Activated CD4-positive, alpha-beta T cell treated with anti-CD3 and anti-CD28 coated beads, Interleukin-2, amount 10 ng/mL, durations not matched to agents 24 days and 14 days (primary cell): ENCODE data around the gene PID1. TPM values are rescaled to one million over a fixed set of nuclear protein-coding genes. Genes with fewer than 3 reads are reported as not detected.

ENCODE experiments used
- DNase-seq: peaks from one replicate; pipeline ENCODE4 v3.0.0; 2022
- H3K27ac Mint-ChIP-seq: one replicate; pipeline ENCODE4 v1.8.0; 2022; ENCODE audit warnings: mild to moderate bottlenecking, mixed read lengths
- H3K27me3 Mint-ChIP-seq: one replicate; pipeline ENCODE4 v1.8.0; 2022; ENCODE audit warnings: mixed read lengths
- H3K36me3 Mint-ChIP-seq: one replicate; pipeline ENCODE4 v1.8.0; 2022; ENCODE audit warnings: low read depth, mild to moderate bottlenecking, mixed read lengths
- H3K4me1 Mint-ChIP-seq: one replicate; pipeline ENCODE4 v1.8.0; 2021; ENCODE audit warnings: mixed read lengths
- H3K4me3 Mint-ChIP-seq: one replicate; pipeline ENCODE4 v1.8.0; 2022; ENCODE audit warnings: mild to moderate bottlenecking, moderate library complexity, mixed read lengths
- H3K9me3 Mint-ChIP-seq: one replicate; pipeline ENCODE4 v1.8.0; 2021; ENCODE audit warnings: mixed read lengths
- intact Hi-C: fragments of 100-400 bp; cut with micrococcal nuclease; formaldehyde crosslinking; loops from one replicate; pipeline ENCODE4 v1.15.1; 2023
- total RNA-seq: library from RNA; stranded (reverse); gene quantifications from 2 replicates; pipeline ENCODE4 v1.2.3, GENCODE V29; 2022

Gene PID1
- total RNA-seq, 1 donor from 2014 or later, result not detected

DNA sequence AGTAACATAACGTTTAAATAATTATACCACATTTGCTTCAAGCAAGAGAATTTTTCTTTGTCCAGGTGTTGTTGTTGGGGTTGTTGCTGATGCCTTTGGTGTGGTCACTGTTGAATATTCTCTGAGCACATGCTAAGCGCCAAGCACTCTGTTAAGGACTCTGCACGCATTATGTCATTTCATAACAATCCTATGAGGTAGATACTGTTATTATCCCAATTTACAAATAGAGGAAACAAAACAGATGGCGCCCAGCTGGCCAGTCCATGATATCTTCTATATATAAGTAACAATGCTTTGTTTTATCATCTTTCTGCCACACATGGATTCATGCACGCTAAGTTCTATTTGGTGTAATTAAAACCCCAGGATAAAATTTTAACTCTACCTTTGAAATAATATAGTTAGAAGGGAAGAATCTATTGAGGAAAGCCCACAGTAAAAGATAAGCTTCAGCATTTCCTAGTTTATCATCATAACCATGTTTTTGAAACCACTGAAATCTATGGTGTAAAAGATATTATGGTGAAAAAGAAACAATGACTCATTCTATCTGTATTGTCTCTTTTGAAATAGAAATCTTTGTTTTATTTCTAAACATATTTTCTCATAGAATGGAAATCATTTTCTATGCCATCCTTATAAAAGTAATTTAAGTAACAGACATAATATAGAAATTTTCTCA lies 199.7 kb downstream of the PID1 start:
- DNase-seq, result no peak
- intact Hi-C loops, result no loop called here
- Mint-ChIP-seq H3K4me3 (no peak overlapping the region), H3K27me3 (no peaks in the 10 kb centered on the region), H3K9me3 (peaks cover 5% of the 10 kb centered on the region), H3K27ac (no peak overlapping the region), H3K36me3 (no peaks in the 10 kb centered on the region), H3K4me1 (no peaks in the 10 kb centered on the region)

- intact Hi-C loops, result no loop called here
- no peaks in the 10 kb centered on the region for H3K36me3 Mint-ChIP-seq
- peaks cover 5% of the 10 kb centered on the region for H3K9me3 Mint-ChIP-seq
- no peak for DNase-seq
- H3K4me1 Mint-ChIP-seq, result no peaks in the 10 kb centered on the region
- no peak overlapping the region for H3K4me3 Mint-ChIP-seq
- H3K27ac Mint-ChIP-seq, result no peak overlapping the region
- H3K27me3 Mint-ChIP-seq, result no peaks in the 10 kb centered on the region
Measured at GRCh38 chr2:229066121-229066715, 204.9 kb downstream of the PID1 start.

DNA sequence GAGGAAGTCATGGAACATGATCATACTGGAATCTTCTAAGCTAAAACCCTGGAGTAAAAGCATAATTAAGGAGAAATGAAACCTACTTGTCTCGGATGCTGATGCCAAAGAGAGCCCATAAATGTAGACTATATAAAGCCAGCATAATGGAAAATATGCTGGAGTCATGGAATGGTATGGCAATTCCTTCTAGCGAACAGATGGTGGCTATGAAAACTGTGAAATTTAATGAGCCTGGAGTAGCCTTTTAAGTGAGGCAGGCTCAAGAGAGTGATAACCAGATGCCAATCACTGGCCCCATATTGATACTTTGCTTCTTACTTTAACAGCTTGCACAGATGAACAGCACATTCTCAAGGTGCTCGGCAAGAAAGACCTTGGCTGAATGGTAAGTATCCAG lies 206.3 kb downstream of the PID1 start:
- Mint-ChIP-seq H3K27me3 (no peaks in the 10 kb centered on the region), H3K9me3 (peaks cover 5% of the 10 kb centered on the region), H3K27ac (no peak overlapping the region), H3K36me3 (no peaks in the 10 kb centered on the region), H3K4me3 (no peak overlapping the region), H3K4me1 (no peaks in the 10 kb centered on the region)
- intact Hi-C loops, result no loop called here
- no peak for DNase-seq

GRCh38 chr2:229060147-229060546 lies 210.9 kb downstream of the PID1 start:
- no peak overlapping the region for H3K27ac Mint-ChIP-seq
- H3K36me3 Mint-ChIP-seq, result no peaks in the 10 kb centered on the region
- H3K4me1 Mint-ChIP-seq, result no peaks in the 10 kb centered on the region
- intact Hi-C loops, result no loop called here
- no peak for DNase-seq
- H3K4me3 Mint-ChIP-seq, result no peak overlapping the region
- H3K27me3 Mint-ChIP-seq, result no peaks in the 10 kb centered on the region
- H3K9me3 Mint-ChIP-seq, result peaks cover 5% of the 10 kb centered on the region

GRCh38 chr2:229059331-229060033 lies 211.6 kb downstream of the PID1 start:
- intact Hi-C loops, result no loop called here
- Mint-ChIP-seq H3K36me3 (no peaks in the 10 kb centered on the region), H3K27ac (no peak overlapping the region), H3K4me1 (no peaks in the 10 kb centered on the region), H3K9me3 (peaks cover 5% of the 10 kb centered on the region), H3K4me3 (no peak overlapping the region), H3K27me3 (no peaks in the 10 kb centered on the region)
- DNase-seq, result no peak

DNA sequence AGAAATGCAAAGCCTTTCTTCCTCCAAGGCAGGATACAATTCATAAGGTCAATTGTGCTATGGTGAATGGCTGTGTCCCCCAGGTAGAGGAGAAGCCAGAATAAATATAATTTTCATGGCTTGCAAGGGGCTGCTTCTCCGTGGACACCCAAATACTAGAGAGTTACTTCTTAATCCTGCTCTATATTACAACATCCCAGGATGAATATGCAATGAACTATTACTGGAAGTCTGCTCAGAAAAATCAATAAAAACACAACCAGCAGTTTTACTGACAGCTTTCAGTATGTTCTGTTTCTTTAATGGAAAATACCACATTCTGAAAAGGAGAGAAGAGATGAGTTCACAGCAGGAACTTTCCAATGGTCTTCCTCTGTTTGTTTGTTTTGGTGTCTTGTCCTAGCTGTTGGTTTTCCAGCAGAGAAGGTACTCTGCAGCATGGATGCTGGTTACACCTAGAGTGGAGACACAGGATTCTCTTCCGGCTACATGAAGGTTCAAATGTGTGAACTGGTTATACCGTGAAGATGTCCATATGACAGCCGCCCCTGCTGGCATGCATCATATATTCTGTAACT lies 213.0 kb downstream of the PID1 start:
- Mint-ChIP-seq H3K27me3 (no peaks in the 10 kb centered on the region), H3K4me1 (no peaks in the 10 kb centered on the region), H3K9me3 (peaks cover 4% of the 10 kb centered on the region)

DNA sequence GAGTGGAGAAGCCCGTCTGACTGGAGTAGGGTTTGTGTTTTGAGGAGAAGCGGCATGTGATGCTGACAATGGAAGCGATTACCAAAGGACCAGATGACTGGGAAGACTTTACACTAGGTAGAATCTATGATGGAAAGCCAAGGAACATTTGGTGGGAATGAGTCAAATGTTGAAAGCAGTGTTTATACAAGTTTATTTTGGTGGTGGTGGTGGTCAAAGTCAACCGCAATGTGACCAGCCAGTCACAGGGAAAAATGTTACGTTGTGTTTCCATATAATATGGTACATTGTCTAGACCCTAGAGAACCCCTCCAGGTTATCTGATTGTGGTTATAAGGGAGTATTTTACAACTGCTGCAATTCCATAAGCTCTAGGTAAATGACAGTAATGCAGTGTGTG lies 216.8 kb downstream of the PID1 start:
- intact Hi-C loops, result no loop called here
- peaks cover 4% of the 10 kb centered on the region for H3K9me3 Mint-ChIP-seq
- H3K27me3 Mint-ChIP-seq, result no peaks in the 10 kb centered on the region
- H3K4me1 Mint-ChIP-seq, result no peaks in the 10 kb centered on the region
- DNase-seq, result no peak
- H3K4me3 Mint-ChIP-seq, result no peak overlapping the region
- no peak overlapping the region for H3K27ac Mint-ChIP-seq
- no peaks in the 10 kb centered on the region for H3K36me3 Mint-ChIP-seq

More for the DNA sequence above, 213.0 kb downstream of the PID1 start:
- intact Hi-C loops, result no loop called here
- Mint-ChIP-seq H3K27ac (no peak overlapping the region), H3K4me3 (no peak overlapping the region), H3K36me3 (no peaks in the 10 kb centered on the region)
- no peak for DNase-seq

DNA sequence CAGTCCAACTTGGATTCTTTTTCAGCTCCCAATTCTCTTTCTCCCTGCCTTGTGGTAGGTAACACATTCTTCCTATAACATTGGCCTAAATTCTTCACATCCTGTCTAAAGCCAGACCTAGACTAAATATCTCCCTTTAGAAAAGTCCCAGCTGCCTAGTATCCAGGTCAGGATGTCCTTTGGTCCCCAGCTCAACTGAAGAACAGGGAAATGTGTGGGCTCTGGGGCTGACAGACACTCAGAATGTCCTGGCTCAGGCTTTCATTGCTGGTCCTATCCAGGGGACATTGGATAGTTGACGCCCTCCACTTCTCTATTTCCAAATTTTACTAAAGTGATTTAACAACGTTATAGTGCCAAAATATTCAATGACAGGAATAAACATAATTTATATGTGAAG lies 219.3 kb downstream of the PID1 start:
- H3K4me1 Mint-ChIP-seq, result no peaks in the 10 kb centered on the region
- intact Hi-C loops, result no loop called here
- no peaks in the 10 kb centered on the region for H3K27me3 Mint-ChIP-seq
- H3K27ac Mint-ChIP-seq, result no peak overlapping the region
- no peak for DNase-seq
- no peaks in the 10 kb centered on the region for H3K36me3 Mint-ChIP-seq
- peaks cover 4% of the 10 kb centered on the region for H3K9me3 Mint-ChIP-seq
- H3K4me3 Mint-ChIP-seq, result no peak overlapping the region

DNA sequence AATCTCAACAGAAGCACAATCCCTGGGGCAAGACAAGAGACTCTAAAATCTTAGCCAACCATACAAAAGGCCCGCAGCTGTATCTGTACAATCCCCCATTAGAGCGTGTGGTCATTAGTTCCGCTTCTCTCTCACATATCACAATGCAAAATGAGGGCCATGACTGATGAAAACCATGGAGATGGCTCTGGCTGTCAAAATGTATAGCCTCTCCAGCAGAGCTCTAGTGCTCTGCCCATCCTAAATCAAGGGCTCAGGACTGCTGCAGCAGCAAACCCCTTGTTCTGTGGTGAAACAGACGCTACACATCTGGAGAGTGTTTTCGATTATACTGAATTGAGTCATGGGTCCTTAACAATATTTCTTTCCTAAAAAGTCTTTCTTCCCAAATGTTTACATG lies 221.0 kb downstream of the PID1 start:
- peaks cover 4% of the 10 kb centered on the region for H3K9me3 Mint-ChIP-seq
- DNase-seq, result no peak
- intact Hi-C loops, result no loop called here
- H3K4me3 Mint-ChIP-seq, result no peak overlapping the region
- no peaks in the 10 kb centered on the region for H3K4me1 Mint-ChIP-seq
- H3K27ac Mint-ChIP-seq, result no peak overlapping the region
- no peaks in the 10 kb centered on the region for H3K27me3 Mint-ChIP-seq
- H3K36me3 Mint-ChIP-seq, result no peaks in the 10 kb centered on the region

- no peak overlapping the region for H3K4me3 Mint-ChIP-seq
- DNase-seq, result no peak
- no peak overlapping the region for H3K27ac Mint-ChIP-seq
- H3K36me3 Mint-ChIP-seq, result no peaks in the 10 kb centered on the region
- H3K27me3 Mint-ChIP-seq, result no peaks in the 10 kb centered on the region
- intact Hi-C loops, result no loop called here
- peaks cover 3% of the 10 kb centered on the region for H3K9me3 Mint-ChIP-seq
- H3K4me1 Mint-ChIP-seq, result no peaks in the 10 kb centered on the region
Measured at GRCh38 chr2:229048134-229048533, 223.0 kb downstream of the PID1 start.

DNA sequence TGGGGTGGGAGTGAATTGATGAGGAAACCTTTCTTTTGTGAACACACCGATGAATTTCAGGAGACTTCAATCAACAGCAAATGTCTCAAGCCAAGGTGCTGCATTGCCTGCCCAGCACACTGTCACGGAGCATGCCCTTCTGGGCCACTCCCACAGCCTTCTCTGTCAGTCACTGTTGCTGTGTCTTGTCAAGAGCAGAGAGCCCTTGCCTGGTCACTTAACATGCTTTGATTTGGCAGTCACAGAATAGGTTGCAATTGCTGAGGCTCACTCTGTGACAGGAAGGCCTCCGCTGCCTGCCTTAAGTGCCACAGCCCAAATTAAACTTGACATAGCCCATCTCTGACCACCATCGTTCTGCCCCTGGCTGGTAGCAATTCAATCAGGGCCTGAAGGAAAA lies 225.4 kb downstream of the PID1 start:
- Mint-ChIP-seq H3K4me3 (no peak overlapping the region), H3K9me3 (peaks cover 3% of the 10 kb centered on the region), H3K27ac (no peak overlapping the region), H3K4me1 (no peaks in the 10 kb centered on the region), H3K36me3 (no peaks in the 10 kb centered on the region), H3K27me3 (no peaks in the 10 kb centered on the region)
- DNase-seq, result no peak
- intact Hi-C loops, result no loop called here

- no peaks in the 10 kb centered on the region for H3K27me3 Mint-ChIP-seq
- no peaks in the 10 kb centered on the region for H3K36me3 Mint-ChIP-seq
- H3K27ac Mint-ChIP-seq, result no peak overlapping the region
- no peaks in the 10 kb centered on the region for H3K4me1 Mint-ChIP-seq
- DNase-seq, result no peak
- no peak overlapping the region for H3K4me3 Mint-ChIP-seq
- intact Hi-C loops, result no loop called here
- H3K9me3 Mint-ChIP-seq, result peaks cover 3% of the 10 kb centered on the region
Measured at GRCh38 chr2:229044581-229044980, 226.5 kb downstream of the PID1 start.

DNA sequence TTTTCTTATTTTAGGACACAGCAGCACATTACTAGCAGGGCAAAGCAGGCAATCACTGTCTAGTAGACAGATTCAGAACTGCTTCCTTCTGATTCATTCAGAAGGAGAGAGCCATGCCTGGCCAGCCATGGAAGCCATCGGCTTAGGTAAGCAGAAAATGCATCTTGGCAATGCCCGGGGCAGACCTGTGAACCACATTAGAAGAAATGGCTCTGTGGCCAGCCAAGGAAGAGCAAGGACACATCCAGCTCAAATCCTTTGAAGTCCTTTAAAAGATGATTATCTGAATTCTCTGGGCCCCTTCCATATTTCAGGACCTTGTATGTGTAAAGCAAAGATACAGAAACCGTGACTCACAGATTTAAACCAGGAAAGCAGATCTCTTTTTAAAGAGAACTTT lies 227.4 kb downstream of the PID1 start:
- peaks cover 3% of the 10 kb centered on the region for H3K9me3 Mint-ChIP-seq
- H3K27ac Mint-ChIP-seq, result no peak overlapping the region
- no peaks in the 10 kb centered on the region for H3K27me3 Mint-ChIP-seq
- no peak for DNase-seq
- H3K4me3 Mint-ChIP-seq, result no peak overlapping the region
- H3K36me3 Mint-ChIP-seq, result no peaks in the 10 kb centered on the region
- intact Hi-C loops, result no loop called here
- H3K4me1 Mint-ChIP-seq, result no peaks in the 10 kb centered on the region

DNA sequence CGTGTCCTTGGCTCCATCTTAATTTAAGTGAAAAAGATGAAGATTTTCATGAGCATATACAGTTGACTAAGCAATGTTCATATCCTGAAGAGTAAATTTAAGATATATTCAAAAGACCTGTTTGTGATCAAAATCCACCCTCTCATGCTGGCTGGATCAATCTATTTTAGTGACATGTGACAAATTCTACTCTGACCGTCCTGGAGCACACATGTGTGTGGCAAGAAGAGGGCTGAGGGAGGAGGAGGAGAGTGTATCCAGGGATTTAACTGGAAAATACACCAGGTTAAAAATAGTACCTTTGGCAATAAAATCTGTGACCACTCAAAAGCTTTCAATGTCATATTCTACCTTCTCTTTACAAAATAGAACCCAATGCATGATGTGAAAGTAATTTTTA lies 228.7 kb downstream of the PID1 start:
- Mint-ChIP-seq H3K27ac (no peak overlapping the region), H3K4me3 (no peak overlapping the region), H3K36me3 (no peaks in the 10 kb centered on the region), H3K27me3 (no peaks in the 10 kb centered on the region), H3K9me3 (peaks cover 3% of the 10 kb centered on the region), H3K4me1 (no peaks in the 10 kb centered on the region)
- intact Hi-C loops, result no loop called here
- no peak for DNase-seq
